ENCODE measurements around the gene OR5B2.

DNA sequence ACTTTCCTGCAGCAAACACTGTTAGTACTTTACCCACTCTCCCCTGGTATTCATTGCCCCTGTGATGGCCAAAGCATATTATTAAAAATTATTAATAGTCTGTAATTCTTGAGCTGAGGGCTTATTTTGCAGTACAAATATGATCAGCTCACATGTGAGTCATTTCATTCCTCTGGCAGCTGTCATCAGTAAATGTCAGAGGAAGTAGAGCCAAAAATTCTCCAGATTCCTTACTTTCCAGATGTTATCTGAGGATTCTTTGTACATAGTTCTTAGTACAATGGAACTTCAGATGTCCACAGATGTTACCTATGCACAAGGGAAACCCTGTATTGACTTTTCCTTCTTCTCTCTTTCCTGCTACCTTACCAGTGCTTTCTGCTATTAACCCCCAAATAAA is 33.7 kb downstream of the OR5B2 start:
- TF ChIP-seq CTCF (IDR thresholded peaks at IDR 0.05) (no peak), POLR2A (IDR thresholded peaks at IDR 0.05) (no peak)
